ENCODE data around the gene SLAMF8.

Gene SLAMF8

GRCh38 chr1:159849626-159850366, 23.1 kb downstream of the SLAMF8 start:
- DNase-seq: no peak

- DNase-seq: no peak
Observed at GRCh38 chr1:159851407-159851806, 24.7 kb downstream of the SLAMF8 start.

DNA sequence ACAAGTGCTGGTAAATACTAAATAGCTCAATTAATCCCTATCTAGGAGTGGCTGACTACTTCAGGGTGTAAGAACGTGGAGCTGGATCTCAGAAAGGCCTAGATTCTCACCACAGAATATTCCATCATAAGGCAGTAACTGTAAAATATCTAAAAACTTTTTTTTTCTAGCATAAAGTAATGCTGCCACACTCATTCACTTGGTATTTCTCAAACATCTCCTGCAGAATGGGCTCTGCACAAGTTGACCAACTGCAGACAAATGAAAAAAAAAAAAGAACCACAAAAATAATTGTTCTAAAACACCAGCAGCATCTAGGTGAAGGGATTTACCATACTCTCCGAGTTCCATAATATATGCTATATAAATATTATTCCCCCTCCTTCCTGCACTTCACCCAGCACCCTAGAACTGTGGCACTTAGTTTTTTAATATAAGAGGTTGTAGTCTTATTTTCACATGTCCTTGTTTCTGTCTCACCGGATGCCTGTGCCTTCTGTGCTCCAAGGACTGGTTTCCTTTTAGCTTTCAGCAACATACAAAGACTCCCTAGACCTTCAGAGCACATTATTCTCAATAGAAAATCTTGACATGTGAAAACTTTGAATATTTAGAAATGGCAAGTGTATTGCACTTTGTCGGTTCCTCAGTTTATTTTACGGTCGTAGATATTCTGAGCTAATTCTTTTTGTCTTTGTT, 26.9 kb downstream of the SLAMF8 start:
- no peak for DNase-seq

DNA sequence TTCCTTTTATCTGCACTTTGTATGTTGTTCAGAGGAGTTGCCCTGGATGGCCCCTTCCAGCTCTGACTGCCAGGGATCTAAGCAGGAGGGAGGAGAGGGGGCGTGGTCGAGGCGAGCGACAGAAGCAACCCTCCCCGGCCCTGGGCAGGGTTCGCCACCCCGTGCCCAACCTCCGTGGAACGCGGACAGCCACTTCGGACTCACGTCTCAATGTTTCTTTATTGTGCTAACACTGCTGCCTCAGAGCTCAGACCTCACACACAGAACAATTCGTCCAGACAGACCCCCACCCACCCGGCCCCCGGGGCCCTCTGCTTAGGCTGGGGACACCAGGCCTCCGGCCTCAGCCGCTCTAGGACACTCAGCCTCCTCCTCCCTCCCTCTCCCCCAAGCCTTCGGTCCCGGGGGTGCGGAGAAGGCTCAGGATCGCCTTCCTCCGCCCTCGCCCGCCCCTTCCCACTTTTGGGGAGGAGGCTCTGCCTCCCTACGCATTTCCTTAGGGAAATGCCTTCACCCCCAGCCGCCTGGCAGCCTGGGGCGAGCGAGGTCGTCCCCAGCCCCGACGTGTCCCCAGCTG, 27.5 kb downstream of the SLAMF8 start:
- DNase-seq: no peak

DNA sequence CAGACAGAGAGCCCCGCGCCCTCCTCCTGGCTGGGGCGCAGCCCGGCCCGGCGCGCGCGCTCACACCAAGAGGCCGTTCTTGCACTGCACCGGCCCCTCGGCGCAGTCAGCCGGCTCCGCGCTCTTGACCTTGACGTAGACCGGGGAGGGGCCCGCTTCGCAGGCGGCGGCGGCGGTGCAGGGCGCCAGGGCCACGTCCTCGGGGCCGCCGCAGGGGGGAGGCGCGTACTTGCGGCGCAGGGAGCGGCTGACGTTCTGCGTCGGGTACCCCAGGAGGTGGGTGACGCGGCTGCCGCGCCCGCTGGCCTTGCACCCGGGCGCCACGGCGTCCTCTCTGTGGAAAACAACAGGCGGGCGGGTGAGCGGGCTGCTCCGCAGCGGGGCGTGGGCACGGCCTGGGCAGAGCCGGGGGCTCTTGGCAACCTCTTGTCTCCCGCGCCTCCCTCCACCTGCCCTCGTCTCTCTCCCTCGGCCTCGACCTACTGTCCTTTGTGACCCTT, 28.1 kb downstream of the SLAMF8 start:
- peak; percentile 84 for DNase-seq

DNA sequence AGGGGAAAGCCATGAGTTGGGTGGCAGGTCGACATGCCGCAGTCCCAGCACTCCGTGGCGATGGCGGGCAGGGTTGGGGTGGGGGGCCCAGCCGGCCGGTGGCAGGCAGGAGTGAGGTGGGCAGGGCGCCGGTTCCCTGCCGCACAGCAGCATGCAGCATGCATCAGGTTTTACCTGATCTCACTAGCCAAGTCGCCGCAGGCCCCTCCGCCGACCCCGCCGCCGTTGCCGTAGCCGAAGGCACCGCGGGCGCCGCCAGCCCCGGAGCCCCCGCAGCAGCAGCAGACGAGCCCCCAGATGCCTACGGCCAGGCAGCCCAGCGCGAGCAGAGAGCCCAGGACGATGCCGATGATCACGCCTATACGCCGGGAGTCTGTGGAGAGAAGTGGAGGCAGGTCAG, 29.0 kb downstream of the SLAMF8 start:
- no peak for DNase-seq

GRCh38 chr1:159856576-159856975, 29.9 kb downstream of the SLAMF8 start:
- no peak for DNase-seq

DNA sequence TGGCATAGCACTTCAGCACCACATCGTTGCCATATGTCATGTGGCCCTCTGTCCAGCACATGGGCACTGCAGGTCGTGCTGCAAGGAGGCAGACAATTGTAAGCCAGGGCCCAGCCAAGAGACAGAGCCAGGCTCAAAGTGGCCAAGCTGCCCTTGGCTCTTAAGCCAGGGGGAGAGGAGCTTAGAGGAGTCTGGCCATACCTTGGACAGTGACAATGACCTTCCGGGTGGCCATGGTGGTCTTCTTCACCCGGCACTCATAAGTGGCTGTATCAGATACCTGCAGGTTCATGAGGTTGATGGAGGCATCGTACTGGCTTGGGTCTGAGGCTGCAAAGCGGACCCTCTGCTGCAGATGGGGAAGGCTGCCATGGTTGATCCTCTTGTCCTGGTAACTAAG, 31.2 kb downstream of the SLAMF8 start:
- DNase-seq: no peak

GRCh38 chr1:159859767-159860322, 33.2 kb downstream of the SLAMF8 start:
- DNase-seq: no peak

- no peak for DNase-seq
Observed at GRCh38 chr1:159860456-159860855, 33.8 kb downstream of the SLAMF8 start.

DNA sequence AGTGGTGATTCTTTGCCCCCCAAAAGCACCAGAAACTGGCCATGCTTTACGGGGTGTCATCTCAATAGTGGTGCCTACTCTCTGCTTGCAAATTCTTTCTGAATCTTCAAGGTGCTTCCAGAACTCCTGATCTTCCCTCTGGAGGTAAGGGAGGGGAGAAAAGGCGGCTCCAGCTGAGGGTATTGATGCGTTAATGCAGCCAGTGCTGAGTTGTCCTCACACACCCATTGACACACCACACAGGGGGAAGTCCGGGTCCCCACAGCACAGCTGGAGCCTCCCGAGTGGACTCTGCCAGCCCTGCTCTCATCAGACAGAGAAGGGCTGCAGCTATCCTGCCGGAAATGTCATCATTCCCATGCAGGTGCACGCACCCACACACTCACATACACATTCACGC, 34.5 kb downstream of the SLAMF8 start:
- DNase-seq: no peak

- DNase-seq: no peak
Observed at GRCh38 chr1:159862031-159862430, 35.4 kb downstream of the SLAMF8 start.

GRCh38 chr1:159862557-159862956, 35.9 kb downstream of the SLAMF8 start, which contains the start of gene VSIG8:
Gene VSIG8 (minus strand): TSS chr1:159862657. CDS start chr1:159862521, 136 bp downstream.
- DNase-seq: no peak

- no peak for DNase-seq
Observed at GRCh38 chr1:159864262-159864661, 37.6 kb downstream of the SLAMF8 start.

GRCh38 chr1:159866066-159866465, 39.4 kb downstream of the SLAMF8 start:
- DNase-seq: no peak

- no peak for DNase-seq
Observed at GRCh38 chr1:159866905-159867663, 40.4 kb downstream of the SLAMF8 start.

DNA sequence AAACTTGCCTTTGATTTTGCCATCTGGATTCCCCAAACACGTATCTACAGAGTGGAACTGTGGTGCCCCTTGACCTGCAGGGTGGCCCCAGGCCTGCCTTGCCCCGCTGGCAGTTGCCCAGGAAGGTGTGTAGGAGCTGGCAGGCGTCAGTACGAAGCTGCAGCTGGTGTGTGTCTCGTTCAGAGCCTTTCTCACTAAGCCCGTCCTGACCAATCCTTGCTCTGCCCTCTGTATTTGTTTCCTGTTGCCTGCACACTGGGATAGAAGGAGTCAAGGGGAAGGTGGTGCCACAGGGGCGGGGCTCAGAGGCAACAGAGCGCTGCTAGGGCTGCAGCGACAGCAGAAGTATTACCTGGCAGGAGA, 41.0 kb downstream of the SLAMF8 start:
- no peak for DNase-seq

DNA sequence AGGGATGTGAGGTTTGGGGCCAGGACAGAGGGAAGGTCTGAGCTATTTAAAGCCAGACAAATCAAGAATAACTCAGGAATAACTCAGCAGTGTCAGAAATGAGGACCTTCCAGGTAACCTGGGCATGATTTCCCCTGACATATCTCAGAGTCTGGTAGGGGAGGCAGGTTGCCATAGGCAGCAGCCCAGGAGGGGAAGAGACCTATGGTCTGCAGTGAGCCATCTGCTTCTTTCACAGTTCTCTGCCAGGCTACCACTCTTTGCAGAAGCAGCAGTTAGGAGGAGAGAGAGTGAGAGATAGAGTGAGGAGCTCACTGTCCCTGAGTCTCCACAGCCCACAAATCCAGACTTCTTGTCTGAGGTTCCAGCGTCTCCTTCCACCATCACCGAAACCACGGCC, 42.1 kb downstream of the SLAMF8 start:
- no peak for DNase-seq

GRCh38 chr1:159869173-159869572, 42.5 kb downstream of the SLAMF8 start:
- peak; percentile 32 for DNase-seq

- DNase-seq: no peak
Observed at GRCh38 chr1:159869607-159870006, 42.9 kb downstream of the SLAMF8 start.

- no peak for DNase-seq
Observed at GRCh38 chr1:159870704-159871103, 44.0 kb downstream of the SLAMF8 start.

GRCh38 chr1:159872891-159873290, 46.2 kb downstream of the SLAMF8 start:
- no peak for DNase-seq
